Articular chondrocyte of knee joint (primary cell): ENCODE results near the gene PRAMEF2. TPM values are rescaled to one million over a fixed set of nuclear protein-coding genes. Genes with fewer than 3 reads are reported as not detected.

Experiments
- total RNA-seq: library from RNA; depleted of rRNA; stranded (reverse); fragments of >200 nt; gene quantifications from 2 replicates; pipeline ENCODE4 v1.2.3, GENCODE V29; 2012

The PRAMEF2 gene
- total RNA-seq: not detected in 2 replicates

GRCh38 chr1:12856786-12857185 lies at the start of gene PRAMEF2:
TSS of gene PRAMEF2 (plus strand) at chr1:12857086. CDS start at chr1:12859010, 1,924 bp downstream.

GRCh38 chr1:12831310-12831709 lies 25.6 kb upstream of the PRAMEF2 start, which contains the start of gene PRAMEF11:
TSS of gene PRAMEF11 (minus strand) at chr1:12831410. CDS start at chr1:12828789, 2,621 bp downstream.

GRCh38 chr1:12848620-12849019 lies 8.3 kb upstream of the PRAMEF2 start, which contains the start of gene HNRNPCL1:
TSS of gene HNRNPCL1 (minus strand) at chr1:12848720. CDS start at chr1:12848289, 431 bp downstream.

GRCh38 chr1:12886101-12886500 lies 29.2 kb downstream of the PRAMEF2 start, which contains the start of gene PRAMEF4:
TSS of gene PRAMEF4 (minus strand) at chr1:12886201. CDS start at chr1:12883394, 2,807 bp downstream.

GRCh38 chr1:12898170-12898569 lies 41.3 kb downstream of the PRAMEF2 start, which contains the start of gene PRAMEF10:
TSS of gene PRAMEF10 (minus strand) at chr1:12898270. CDS start at chr1:12895847, 2,423 bp downstream.

Other genes starting within 250 kb of the PRAMEF2 start
- gene DHRS3, start 238.9 kb upstream of the PRAMEF2 start, total RNA-seq: 81.7 and 110 TPM in 2 replicates
- gene AADACL4, start 213.0 kb upstream of the PRAMEF2 start, total RNA-seq: not detected in 2 replicates
- not detected in 2 replicates for gene AADACL3, start 141.0 kb upstream of the PRAMEF2 start, total RNA-seq
- not detected in 2 replicates for gene CFAP107, start 110.9 kb upstream of the PRAMEF2 start, total RNA-seq
- gene PRAMEF12, start 83.3 kb upstream of the PRAMEF2 start, total RNA-seq: not detected in 2 replicates
- gene PRAMEF1, start 65.7 kb upstream of the PRAMEF2 start, total RNA-seq: not detected in 2 replicates
- not detected in 2 replicates for gene PRAMEF11, start 25.7 kb upstream of the PRAMEF2 start, total RNA-seq
- gene HNRNPCL1, start 8.4 kb upstream of the PRAMEF2 start, total RNA-seq: not detected in 2 replicates
- not detected in 2 replicates for gene PRAMEF4, start 29.1 kb downstream of the PRAMEF2 start, total RNA-seq
- not detected in 2 replicates for gene PRAMEF10, start 41.2 kb downstream of the PRAMEF2 start, total RNA-seq
- gene PRAMEF7, start 59.5 kb downstream of the PRAMEF2 start, total RNA-seq: not detected in 2 replicates
- not detected in 2 replicates for gene PRAMEF6, start 90.5 kb downstream of the PRAMEF2 start, total RNA-seq
- gene PRAMEF27, start 199.5 kb downstream of the PRAMEF2 start, total RNA-seq: not detected in 2 replicates
- not detected in 2 replicates for gene HNRNPCL3, start 203.7 kb downstream of the PRAMEF2 start, total RNA-seq
- gene PRAMEF25, start 213.7 kb downstream of the PRAMEF2 start, total RNA-seq: not detected in 2 replicates